Activated CD4-positive, alpha-beta T cell treated with anti-CD3 and anti-CD28 coated beads, Interleukin-2, amount 10 ng/mL, durations not matched to agents 7 days and 5 days (primary cell): ENCODE results near the gene ISYNA1. TPM values are rescaled to one million over a fixed set of nuclear protein-coding genes. Genes with fewer than 3 reads are reported as not detected.

Experiments used
- CTCF ChIA-PET: fragments of 350-600 bp; sonication (Branson Sonifier 250); formaldehyde crosslinking; loops from one replicate; lab custom pipeline; 2021; ENCODE audit warnings: antibody characterized with exemption; lab: Charles Lee
- POLR2A ChIA-PET: fragments of 350-600 bp; sonication (Branson Sonifier 250); formaldehyde crosslinking; loops from one replicate; lab custom pipeline; 2021; ENCODE audit warnings: antibody characterized with exemption; lab: Charles Lee
- DNase-seq: peaks from one replicate; pipeline ENCODE4 v3.0.0-alpha.2; 2020
- H3K27ac Mint-ChIP-seq: one replicate; pipeline ENCODE4 v1.8.0; 2021; ENCODE audit warnings: mild to moderate bottlenecking, moderate library complexity, mixed read lengths
- H3K27me3 Mint-ChIP-seq: one replicate; pipeline ENCODE4 v1.8.0; 2021; ENCODE audit warnings: mixed read lengths
- H3K36me3 Mint-ChIP-seq: one replicate; pipeline ENCODE4 v1.8.0; 2021; ENCODE audit warnings: low read depth, mixed read lengths
- H3K4me1 Mint-ChIP-seq: one replicate; pipeline ENCODE4 v1.8.0; 2021; ENCODE audit warnings: mixed read lengths
- H3K4me3 Mint-ChIP-seq: one replicate; pipeline ENCODE4 v1.8.0; 2021; ENCODE audit warnings: mild to moderate bottlenecking, moderate library complexity, mixed read lengths
- H3K9me3 Mint-ChIP-seq: one replicate; pipeline ENCODE4 v1.8.0; 2021; ENCODE audit warnings: mixed read lengths
- total RNA-seq, 2 experiments: library from RNA; stranded (reverse); gene quantifications; one replicate each; pipeline ENCODE4 v1.2.3, GENCODE V29; 2021

The ISYNA1 gene
- total RNA-seq, 2 experiments from 2014 or later, result 10.7 to 12.1 TPM

- CTCF ChIA-PET, result interaction anchor here (3.2 kb wide), 1 partner anchor 8 kb away, joined by 13 read pairs; the partner anchor contains the start of gene SSBP4
- Mint-ChIP-seq H3K36me3 (peaks cover 21% of the 10 kb centered on the region), H3K4me1 (peaks cover 59% of the 10 kb centered on the region), H3K27me3 (no peaks in the 10 kb centered on the region), H3K27ac (no peak overlapping the region), H3K4me3 (no peak overlapping the region), H3K9me3 (no peaks in the 10 kb centered on the region)
- POLR2A ChIA-PET, result no interaction called here
- DNase-seq, result no peak
Observed at GRCh38 chr19:18427080-18427742, 10.7 kb downstream of the ISYNA1 start.

- Mint-ChIP-seq H3K4me1 (peaks cover 62% of the 10 kb centered on the region), H3K9me3 (no peaks in the 10 kb centered on the region), H3K36me3 (peaks cover 17% of the 10 kb centered on the region), H3K27ac (no peak overlapping the region), H3K4me3 (no peak overlapping the region), H3K27me3 (no peaks in the 10 kb centered on the region)
- no peak for DNase-seq
- POLR2A ChIA-PET, result no interaction called here
- CTCF ChIA-PET, result interaction anchor here (3.2 kb wide), 1 partner anchor 7 kb away, joined by 13 read pairs; the partner anchor contains the start of gene SSBP4
Observed at GRCh38 chr19:18426416-18426767, 11.5 kb downstream of the ISYNA1 start.

- H3K4me3 Mint-ChIP-seq, result no peak overlapping the region
- POLR2A ChIA-PET, result no interaction called here
- CTCF ChIA-PET, result interaction anchor here (0.6 to 1.4 kb wide), 2 partner anchors 9 to 186 kb away, joined by 3 read pairs; no protein-coding TSS in a partner anchor
- peaks cover 69% of the 10 kb centered on the region for H3K4me1 Mint-ChIP-seq
- DNase-seq, result no peak
- H3K27ac Mint-ChIP-seq, result peak overlapping the region; percentile 39
- no peaks in the 10 kb centered on the region for H3K27me3 Mint-ChIP-seq
- peaks cover 19% of the 10 kb centered on the region for H3K36me3 Mint-ChIP-seq
- no peaks in the 10 kb centered on the region for H3K9me3 Mint-ChIP-seq
Observed at GRCh38 chr19:18425515-18426415, 12.2 kb downstream of the ISYNA1 start.

- Mint-ChIP-seq H3K9me3 (no peaks in the 10 kb centered on the region), H3K4me1 (peaks cover 69% of the 10 kb centered on the region), H3K27ac (no peak overlapping the region), H3K36me3 (peaks cover 22% of the 10 kb centered on the region), H3K27me3 (no peaks in the 10 kb centered on the region), H3K4me3 (no peak overlapping the region)
- no peak for DNase-seq
- ChIA-PET CTCF (interaction anchor here (0.6 to 1.4 kb wide), 2 partner anchors 10 to 185 kb away, joined by 3 read pairs; no protein-coding TSS in a partner anchor), POLR2A (no interaction called here)
Observed at GRCh38 chr19:18424890-18425514, 12.9 kb downstream of the ISYNA1 start.

- POLR2A ChIA-PET, result no interaction called here
- Mint-ChIP-seq H3K27ac (no peak overlapping the region), H3K36me3 (peaks cover 22% of the 10 kb centered on the region), H3K9me3 (no peaks in the 10 kb centered on the region), H3K4me3 (no peak overlapping the region), H3K27me3 (no peaks in the 10 kb centered on the region), H3K4me1 (peaks cover 63% of the 10 kb centered on the region)
- no peak for DNase-seq
- CTCF ChIA-PET, result interaction anchor here (0.6 to 1.2 kb wide), 2 partner anchors 16 to 131 kb away, joined by 3 to 4 read pairs; no protein-coding TSS in a partner anchor
Observed at GRCh38 chr19:18424122-18424889, 13.6 kb downstream of the ISYNA1 start.

- peak overlapping the region; percentile 79 for H3K27ac Mint-ChIP-seq
- H3K4me3 Mint-ChIP-seq, result peak overlapping the region; percentile 89
- no peak for DNase-seq
- peaks cover 22% of the 10 kb centered on the region for H3K36me3 Mint-ChIP-seq
- H3K9me3 Mint-ChIP-seq, result no peaks in the 10 kb centered on the region
- ChIA-PET POLR2A (no interaction called here), CTCF (interaction anchor here (0.6 to 1.2 kb wide), 3 partner anchors 17 to 130 kb away, joined by 3 to 4 read pairs (median 3); no protein-coding TSS in a partner anchor)
- peaks cover 65% of the 10 kb centered on the region for H3K4me1 Mint-ChIP-seq
- H3K27me3 Mint-ChIP-seq, result peaks cover 4% of the 10 kb centered on the region
Observed at GRCh38 chr19:18423258-18424020, 14.5 kb downstream of the ISYNA1 start.

GRCh38 chr19:18422530-18423191 lies 15.3 kb downstream of the ISYNA1 start:
- ChIA-PET POLR2A (no interaction called here), CTCF (interaction anchor here (0.8 to 1.3 kb wide), 3 partner anchors 18 to 35 kb away, joined by 3 to 5 read pairs (median 3); no protein-coding TSS in a partner anchor)
- peaks cover 70% of the 10 kb centered on the region for H3K4me1 Mint-ChIP-seq
- peaks cover 12% of the 10 kb centered on the region for H3K27me3 Mint-ChIP-seq
- peak; percentile 70 for DNase-seq
- peak overlapping the region; percentile 89 for H3K4me3 Mint-ChIP-seq
- H3K9me3 Mint-ChIP-seq, result no peaks in the 10 kb centered on the region
- peaks cover 22% of the 10 kb centered on the region for H3K36me3 Mint-ChIP-seq
- H3K27ac Mint-ChIP-seq, result peak overlapping the region; percentile 79

- peaks cover 79% of the 10 kb centered on the region for H3K4me1 Mint-ChIP-seq
- CTCF ChIA-PET, result interaction anchor here (0.7 to 3.8 kb wide), 9 partner anchors 10 to 138 kb away, joined by 3 to 14 read pairs (median 3); partner anchors contain the start of gene KXD1
- DNase-seq, result no peak
Observed at GRCh38 chr19:18421371-18421959, 16.5 kb downstream of the ISYNA1 start.

GRCh38 chr19:18420930-18421329 lies 17.0 kb downstream of the ISYNA1 start:
- H3K27me3 Mint-ChIP-seq, result peaks cover 24% of the 10 kb centered on the region
- ChIA-PET CTCF (interaction anchor here (0.7 to 3.8 kb wide), 8 partner anchors 7 to 137 kb away, joined by 3 to 14 read pairs (median 3); partner anchors contain the start of gene KXD1), POLR2A (no interaction called here)
- H3K4me1 Mint-ChIP-seq, result peaks cover 83% of the 10 kb centered on the region
- no peaks in the 10 kb centered on the region for H3K9me3 Mint-ChIP-seq
- peak overlapping the region; percentile 79 for H3K27ac Mint-ChIP-seq
- peak overlapping the region; percentile 89 for H3K4me3 Mint-ChIP-seq
- H3K36me3 Mint-ChIP-seq, result peaks cover 21% of the 10 kb centered on the region
- DNase-seq, result no peak

More at GRCh38 chr19:18421371-18421959, 16.5 kb downstream of the ISYNA1 start:
- H3K27me3 Mint-ChIP-seq, result peaks cover 20% of the 10 kb centered on the region
- peak overlapping the region; percentile 79 for H3K27ac Mint-ChIP-seq
- POLR2A ChIA-PET, result no interaction called here
- peak overlapping the region; percentile 89 for H3K4me3 Mint-ChIP-seq
- peaks cover 22% of the 10 kb centered on the region for H3K36me3 Mint-ChIP-seq
- no peaks in the 10 kb centered on the region for H3K9me3 Mint-ChIP-seq

GRCh38 chr19:18419699-18420460 lies 18.1 kb downstream of the ISYNA1 start:
- H3K27ac Mint-ChIP-seq, result peak overlapping the region; percentile 76
- H3K9me3 Mint-ChIP-seq, result no peaks in the 10 kb centered on the region
- POLR2A ChIA-PET, result interaction anchor here (0.6 to 1.9 kb wide), 3 partner anchors 107 to 406 kb away, joined by 3 to 7 read pairs (median 4); partner anchors contain the start of gene JUND
- H3K4me3 Mint-ChIP-seq, result peak overlapping the region; percentile 89
- peaks cover 84% of the 10 kb centered on the region for H3K4me1 Mint-ChIP-seq
- CTCF ChIA-PET, result interaction anchor here (0.5 to 4.1 kb wide), 23 partner anchors 8 to 1127 kb away, joined by 3 to 22 read pairs (median 3); partner anchors contain the start of genes REX1BD and UPF1
- peaks cover 18% of the 10 kb centered on the region for H3K36me3 Mint-ChIP-seq
- peaks cover 28% of the 10 kb centered on the region for H3K27me3 Mint-ChIP-seq
- peak; percentile 57 for DNase-seq
